Endothelial cell of umbilical vein (primary cell): Measurements from ENCODE around the gene PIGM. TPM values are rescaled to one million over a fixed set of nuclear protein-coding genes. Genes with fewer than 3 reads are reported as not detected.

Experiments used
- BruUV-seq: library from RNA; stranded (reverse); fragments of 400-500 nt; replicated peaks from 2 replicates; lab custom pipeline; 2021; lab: Mats Ljungman, UMichigan
- CTCF ChIA-PET: fragments of 300-600, 350-600 bp; sonication (Branson Sonifier 250); formaldehyde crosslinking; loops from one replicate; lab custom pipeline; 2021; ENCODE audit warnings: antibody characterized with exemption, inconsistent platforms; lab: Charles Lee
- POLR2A ChIA-PET: fragments of 300-600, 350-600 bp; sonication (Branson Sonifier 250); formaldehyde crosslinking; loops from one replicate; lab custom pipeline; 2021; ENCODE audit warnings: antibody characterized with exemption, inconsistent platforms; lab: Charles Lee
- DNase-seq: peaks from one replicate; pipeline ENCODE4 v3.0.0-alpha.2; 2011; ENCODE audit warnings: low read depth, low spot score
- FAIRE-seq: peaks from 2 replicates; lab custom pipeline; 2011; peaks lifted over from hg19 to GRCh38; lab: Jason Lieb, UNC
- H2AFZ ChIP-seq: 2 replicates; pipeline ENCODE4 v1.6.0; 2012; ENCODE audit warnings: low read depth, low read length, control low read depth, inconsistent platforms
- H3K27ac ChIP-seq: 2 replicates; pipeline ENCODE4 v1.5.1; 2011; ENCODE audit warnings: low read depth, mild to moderate bottlenecking, control low read depth, low read length, moderate library complexity; ENCODE audit not compliant: insufficient read depth
- H3K27me3 ChIP-seq, 2 experiments: 2 replicates each; pipeline versions ENCODE4 v1.6.0 to v1.6.1; 2011; ENCODE audit warnings: low read length in 2 of 2, mixed read lengths in 1 of 2; ENCODE audit not compliant: control insufficient read depth in 2 of 2, insufficient read depth in 2 of 2
- H3K36me3 ChIP-seq, 2 experiments: 2 replicates in 1 of 2; 3 replicates in 1 of 2; pipeline ENCODE4 v1.5.1; 2011; ENCODE audit warnings: low read length in 2 of 2, mild to moderate bottlenecking in 1 of 2, moderate library complexity in 1 of 2; ENCODE audit not compliant: control insufficient read depth in 2 of 2, insufficient read depth in 2 of 2; ENCODE audit errors: extremely low read depth in 1 of 2
- H3K4me1 ChIP-seq: 3 replicates; pipeline ENCODE4 v1.5.1; 2011; ENCODE audit warnings: mild to moderate bottlenecking, low read length; ENCODE audit not compliant: control insufficient read depth, insufficient read depth; ENCODE audit errors: extremely low read depth
- H3K4me2 ChIP-seq: 2 replicates; pipeline ENCODE4 v1.6.1; 2011; ENCODE audit warnings: low read length, control low read depth, mixed read lengths; ENCODE audit not compliant: insufficient read depth
- H3K4me3 ChIP-seq, 3 experiments: fragments of 200-600 bp in 1 of 3; sonication (generic), shearing (Covaris generic) in 1 of 3; replicated peaks in 1 of 3; 2 replicates each; pipeline ENCODE4 v1.5.1; 2011 to 2016; ENCODE audit warnings: control low read depth in 3 of 3, low read length in 3 of 3, mild to moderate bottlenecking in 2 of 3, inconsistent platforms in 1 of 3, low read depth in 1 of 3, moderate library complexity in 1 of 3; ENCODE audit not compliant: insufficient read depth in 1 of 3
- H3K79me2 ChIP-seq: 2 replicates; pipeline ENCODE4 v1.6.0; 2012; ENCODE audit warnings: low read length, inconsistent platforms; ENCODE audit not compliant: control insufficient read depth, insufficient read depth
- H3K9ac ChIP-seq: replicated peaks from 2 replicates; pipeline ENCODE3; 2011; ENCODE audit warnings: low read length, control low read depth; ENCODE audit not compliant: insufficient read depth; ENCODE audit errors: extremely low read depth
- H3K9me1 ChIP-seq: replicated peaks from 3 replicates; pipeline ENCODE4 v1.6.0; 2011; ENCODE audit warnings: mild to moderate bottlenecking, low read length; ENCODE audit not compliant: control insufficient read depth, insufficient read depth; ENCODE audit errors: extremely low read depth
- H3K9me3 ChIP-seq: replicated peaks from 2 replicates; pipeline ENCODE4 v1.5.1; 2012; ENCODE audit warnings: low read length, inconsistent platforms; ENCODE audit not compliant: control insufficient read depth, insufficient read depth
- H4K20me1 ChIP-seq: replicated peaks from 2 replicates; pipeline ENCODE3; 2011; ENCODE audit warnings: mild to moderate bottlenecking, low read length; ENCODE audit not compliant: control insufficient read depth, insufficient read depth; ENCODE audit errors: extremely low read depth
- CTCF ChIP-seq, 2 donors: IDR thresholded peaks; 1 replicate in 1 of 2; 2 replicates in 1 of 2; pipeline ENCODE4 v1.5.1; 2011; ENCODE audit warnings: low read length in 2 of 2, mild to moderate bottlenecking in 2 of 2, moderate library complexity in 2 of 2, control low read depth in 1 of 2, inconsistent platforms in 1 of 2, low read depth in 1 of 2; ENCODE audit not compliant: insufficient read depth in 1 of 2; ENCODE audit errors: extremely low read depth in 1 of 2
- EZH2 ChIP-seq: IDR thresholded peaks from 2 replicates; pipeline ENCODE4 v1.6.1; 2012; ENCODE audit warnings: borderline replicate concordance, low read depth, mild to moderate bottlenecking, moderate library complexity, low read length, inconsistent platforms; ENCODE audit not compliant: severe bottlenecking
- FOS ChIP-seq: IDR thresholded peaks from 2 replicates; pipeline ENCODE4 v1.6.1; 2011; ENCODE audit warnings: mild to moderate bottlenecking, low read length, moderate library complexity, borderline replicate concordance; ENCODE audit not compliant: insufficient read depth
- GATA2 ChIP-seq: IDR thresholded peaks from 2 replicates; pipeline ENCODE4 v1.7.0; 2011; ENCODE audit warnings: low read depth, mild to moderate bottlenecking, moderate library complexity, mixed read lengths, low read length; ENCODE audit not compliant: insufficient read length, insufficient read depth
- JUN ChIP-seq: IDR thresholded peaks from 2 replicates; pipeline ENCODE4 v1.6.1; 2011; ENCODE audit warnings: borderline replicate concordance, low read depth; ENCODE audit not compliant: insufficient read length, insufficient read depth
- MAX ChIP-seq: IDR thresholded peaks from 2 replicates; pipeline ENCODE4 v1.6.1; 2011; ENCODE audit not compliant: insufficient read depth, insufficient read length
- MYC ChIP-seq: IDR thresholded peaks from one replicate; pipeline ENCODE4 v1.6.1; 2011; ENCODE audit warnings: mild to moderate bottlenecking, low read depth, low read length
- POLR2A ChIP-seq: IDR thresholded peaks from 2 replicates; pipeline ENCODE4 v1.6.1; 2012; ENCODE audit warnings: low read depth, mild to moderate bottlenecking, control low read depth, low read length
- POLR2AphosphoS5 ChIP-seq: IDR thresholded peaks from 2 replicates; pipeline ENCODE4 v1.6.1; 2012; ENCODE audit warnings: low read depth, mild to moderate bottlenecking, control low read depth, low read length, moderate library complexity; ENCODE audit not compliant: insufficient read depth
- dilution Hi-C: fragments of 300-500 bp; cut with MboI; formaldehyde crosslinking; loops from one replicate; pipeline ENCODE4 v1.15.0; 2019; ENCODE audit warnings: low sequenced_read_pairs; ENCODE audit not compliant: extremely low pct_ligation_motif_present
- intact Hi-C: fragments of 100-400 bp; cut with micrococcal nuclease; formaldehyde crosslinking; loops from one replicate; pipeline ENCODE4 v1.10.0; 2022
- polyA plus RNA-seq, 4 experiments: library from polyadenylated mRNA; depleted of rRNA in 3 of 4; stranded (reverse) in 3 of 4; unstranded in 1 of 4; fragments of >200 nt; gene quantifications; 2 replicates each; pipeline versions ENCODE4 v1.2.1 to v1.2.3, GENCODE V29; 2011 to 2012; ENCODE audit warnings: missing spikeins in 1 of 4
- total RNA-seq: library from RNA; stranded (reverse); gene quantifications from 2 replicates; pipeline ENCODE4 v1.2.3, GENCODE V29; 2021

The PIGM gene
- total and polyA plus RNA-seq, 2 donors (not counting 3 experiments of a cell fraction or from before 2014, with no cell fraction given): 3.4 to 5.4 TPM

- intact Hi-C loops: no loop called here
- no peak for TF ChIP-seq FOS
- no peak for TF ChIP-seq JUN
- dilution Hi-C loops: no loop called here
- ChIA-PET POLR2A (no interaction called here), CTCF (no interaction called here)
- H3K36me3 ChIP-seq: no peaks in the 10 kb centered on the region
- no peak overlapping the region for H3K4me2 ChIP-seq
- H3K9me3 ChIP-seq: no peaks in the 10 kb centered on the region
- no peak overlapping the region for H3K4me3 ChIP-seq
- peaks cover 5 to 7% of the 10 kb centered on the region in 2 experiments for H3K27me3 ChIP-seq
- H3K79me2 ChIP-seq: no peaks in the 10 kb centered on the region
- H4K20me1 ChIP-seq: no peaks in the 10 kb centered on the region
- no peak overlapping the region for H3K27ac ChIP-seq
- H3K9me1 ChIP-seq: no peaks in the 10 kb centered on the region
- FAIRE-seq (no peak), DNase-seq (no peak)
- H2AFZ ChIP-seq: no peak overlapping the region
- BruUV-seq: no TSS peak
- H3K4me1 ChIP-seq: no peaks in the 10 kb centered on the region
- H3K9ac ChIP-seq: no peak overlapping the region
Observed at GRCh38 chr1:159982280-159982679, 49.5 kb downstream of the PIGM start.

GRCh38 chr1:159981351-159982055, 50.3 kb downstream of the PIGM start:
- Histone ChIP-seq H4K20me1 (no peaks in the 10 kb centered on the region), H3K36me3 (no peaks in the 10 kb centered on the region), H3K4me2 (no peak overlapping the region), H3K27ac (no peak overlapping the region), H3K9me3 (no peaks in the 10 kb centered on the region), H3K79me2 (no peaks in the 10 kb centered on the region), H3K9ac (no peak overlapping the region), H2AFZ (no peak overlapping the region), H3K9me1 (no peaks in the 10 kb centered on the region), H3K27me3 (peaks cover 5 to 11% of the 10 kb centered on the region in 2 experiments), H3K4me3 (no peak overlapping the region), H3K4me1 (no peaks in the 10 kb centered on the region)
- FAIRE-seq: no peak
- no TSS peak for BruUV-seq
- dilution Hi-C loops: no loop called here
- ChIA-PET POLR2A (no interaction called here), CTCF (no interaction called here)
- TF ChIP-seq MAX: no peak
- no peak for TF ChIP-seq FOS
- TF ChIP-seq EZH2: no peak
- TF ChIP-seq GATA2: no peak
- no peak for TF ChIP-seq MYC
- no peak for TF ChIP-seq JUN
- TF ChIP-seq CTCF (IDR thresholded peaks at IDR 0.05; ENCODE audit: extremely low read depth in 1 of 2, insufficient read depth in 1 of 2, low read depth in 1 of 2, low read length in 2 of 2): no peak
- no peak for TF ChIP-seq POLR2A
- TF ChIP-seq POLR2AphosphoS5: no peak
- DNase-seq: no peak
- intact Hi-C loops: no loop called here
